NCI-H2081 treated with DMSO at 0.1 percent for 48 hours (cell line): Measurements from ENCODE around the gene DDC.

Experiments used
- DNase-seq: peaks from one replicate; lab custom pipeline; 2025; lab: John Stamatoyannopoulos, UW

DDC gene

GRCh38 chr7:50415844-50416364 lies 149.3 kb downstream of the DDC start:
- DNase-seq, result no peak

GRCh38 chr7:50413561-50413960 lies 151.6 kb downstream of the DDC start:
- DNase-seq, result no peak

GRCh38 chr7:50412973-50413372 lies 152.2 kb downstream of the DDC start:
- DNase-seq, result no peak

DNA sequence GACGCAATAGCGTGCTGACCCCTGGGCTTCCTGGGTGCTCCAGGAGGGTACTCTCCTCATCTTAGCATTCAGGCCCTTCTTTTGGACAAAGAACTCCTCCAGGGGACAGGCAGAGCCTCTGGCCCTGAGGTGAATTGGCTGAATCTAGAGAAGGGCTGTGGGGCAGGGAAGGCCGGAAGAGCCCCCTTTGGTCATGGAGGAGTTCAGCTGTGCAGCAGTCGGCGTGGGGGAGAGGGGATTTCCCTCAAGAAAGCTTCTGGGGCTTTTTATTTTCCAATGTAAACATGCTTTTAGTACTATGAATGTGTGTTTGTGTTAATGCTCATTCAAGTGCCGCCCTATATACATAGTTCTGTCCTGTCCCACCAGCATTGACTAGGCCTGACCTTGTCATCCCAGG lies 153.9 kb downstream of the DDC start:
- no peak for DNase-seq

- no peak for DNase-seq
Observed at GRCh38 chr7:50409856-50410745, 155.1 kb downstream of the DDC start.
